Measurements from ENCODE around the gene GAK.
"Not testable (repeated sequence)": the region's sequence is repeated elsewhere in the genome, so short reads cannot be mapped to it uniquely, and the experiment has no call there.

The GAK gene

GRCh38 chr4:952881-953573 lies 20.9 kb upstream of the GAK start:
- no peak for DNase-seq (ENCODE audit: low read depth)

DNA sequence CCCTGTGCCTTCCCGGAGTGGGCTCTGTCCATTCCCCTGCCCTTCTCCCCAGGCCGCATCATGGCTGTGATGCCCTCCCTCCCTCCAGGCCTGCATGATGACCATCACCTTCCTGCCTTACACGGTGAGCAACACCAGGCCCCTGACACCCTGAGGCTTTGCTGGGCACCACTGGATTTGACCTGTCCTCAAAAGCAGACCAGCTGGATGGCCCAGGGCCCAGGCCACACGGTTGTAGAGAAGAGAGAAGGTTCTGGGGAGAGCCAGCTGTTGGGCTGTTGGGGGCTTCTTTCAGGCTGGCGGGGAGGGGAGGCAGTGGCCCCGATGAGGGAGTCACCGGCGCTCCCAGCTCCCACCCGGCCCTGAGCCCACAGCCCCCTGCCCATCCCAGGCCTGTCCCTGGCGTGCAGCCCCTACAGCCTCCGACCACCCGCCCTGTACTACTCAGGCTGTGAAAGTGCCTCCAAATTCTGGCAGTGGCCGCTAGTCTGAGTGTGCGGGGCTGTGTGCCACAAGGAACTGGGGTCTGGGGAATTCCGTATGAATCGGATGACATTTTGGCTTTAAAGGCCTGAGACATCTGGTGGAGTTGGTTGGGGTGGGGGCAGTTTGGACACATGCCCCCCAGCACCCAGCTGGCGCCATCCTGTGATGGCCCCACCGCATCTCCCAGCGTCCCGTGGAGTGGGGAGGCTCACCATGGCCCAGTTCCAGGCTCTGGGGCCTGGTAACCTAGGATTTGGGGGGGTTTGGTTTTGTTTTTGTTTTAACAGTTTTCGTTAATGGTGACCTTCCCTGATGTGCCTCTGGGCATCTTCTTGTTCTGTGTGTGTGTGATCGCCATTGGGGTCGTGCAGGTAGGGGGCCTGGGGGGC lies 19.7 kb upstream of the GAK start:
- no peak for DNase-seq (ENCODE audit: low read depth)

DNA sequence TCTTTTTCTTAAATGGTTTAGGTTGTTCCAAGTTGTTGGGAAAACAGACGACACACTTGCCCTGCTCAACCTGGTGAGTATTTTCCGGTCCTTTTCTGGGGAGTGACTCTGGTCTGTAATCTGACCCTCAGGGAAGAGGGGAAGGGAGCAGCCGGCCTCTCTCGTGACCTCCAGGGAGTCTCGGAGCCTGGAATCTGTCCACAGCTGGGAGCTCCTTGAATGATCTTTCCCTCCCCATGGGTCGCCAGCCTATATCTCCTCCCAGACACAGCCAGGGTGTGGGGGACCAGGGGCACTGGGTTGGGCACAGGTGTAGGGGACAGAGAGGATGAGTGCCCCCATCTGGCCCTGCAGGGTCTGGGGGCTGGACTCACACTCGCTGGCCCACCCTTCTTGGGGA lies 19.1 kb upstream of the GAK start:
- no peak for DNase-seq (ENCODE audit: low read depth)

DNA sequence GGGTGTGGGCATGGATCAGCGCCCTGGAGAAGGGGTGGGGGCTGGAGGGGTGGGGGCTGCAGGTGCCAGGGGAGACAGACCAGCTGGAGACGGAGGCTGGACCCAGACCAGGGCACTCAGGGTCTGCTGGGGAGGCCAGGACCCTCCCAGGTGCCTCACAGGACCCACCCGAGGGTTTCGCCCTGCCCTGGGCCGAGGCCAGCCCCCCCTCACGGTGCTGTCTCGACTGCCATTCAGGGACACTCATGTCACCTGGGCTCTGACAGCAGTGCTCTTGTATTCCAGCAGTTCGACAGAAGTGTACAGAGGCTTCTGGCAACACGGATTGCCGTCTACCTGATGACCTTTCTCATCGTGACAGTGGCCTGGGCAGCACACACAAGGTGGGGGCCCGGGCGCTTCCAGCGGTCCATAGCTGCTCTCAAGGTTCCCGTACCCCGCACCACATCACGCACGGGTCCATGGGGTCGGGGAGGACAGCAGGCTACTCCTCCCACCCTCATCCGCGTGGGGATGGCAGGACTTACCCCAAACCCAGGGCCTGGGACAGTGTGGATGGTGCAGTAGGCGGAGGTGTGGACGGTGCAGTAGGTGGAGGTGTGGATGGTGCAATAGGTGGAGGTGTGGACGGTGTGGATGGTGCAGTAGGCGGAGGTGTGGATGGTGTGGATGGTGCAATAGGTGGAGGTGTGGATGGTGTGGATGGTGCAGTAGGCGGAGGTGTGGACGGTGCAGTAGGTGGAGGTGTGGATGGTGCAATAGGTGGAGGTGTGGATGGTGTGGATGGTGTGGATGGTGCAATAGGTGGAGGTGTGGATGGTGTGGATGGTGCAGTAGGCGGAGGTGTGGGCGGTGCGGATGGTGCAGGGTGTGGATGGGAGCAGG lies 18.3 kb upstream of the GAK start:
- DNase-seq (ENCODE audit: low read depth): no peak

DNA sequence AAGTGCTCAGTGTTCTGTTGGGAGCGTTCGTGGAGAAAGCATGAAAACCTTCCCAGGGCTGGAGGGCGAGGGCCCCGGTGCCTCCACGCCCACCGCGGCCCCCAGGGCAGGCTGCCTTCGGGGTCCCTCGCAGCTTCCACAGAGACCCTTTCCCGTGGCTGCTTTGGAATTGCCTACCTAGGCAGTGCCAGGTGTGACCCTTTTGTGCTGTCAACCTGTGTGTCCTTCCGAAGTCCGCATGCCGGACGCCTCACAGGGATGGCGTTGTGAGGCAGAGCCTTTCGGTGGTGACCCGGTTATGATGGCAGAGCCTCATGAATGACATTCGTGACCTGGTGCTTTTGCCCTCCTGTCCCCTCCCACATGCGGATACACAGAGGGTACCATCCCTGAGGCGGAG lies 17.5 kb upstream of the GAK start:
- DNase-seq (ENCODE audit: low read depth): no peak

DNA sequence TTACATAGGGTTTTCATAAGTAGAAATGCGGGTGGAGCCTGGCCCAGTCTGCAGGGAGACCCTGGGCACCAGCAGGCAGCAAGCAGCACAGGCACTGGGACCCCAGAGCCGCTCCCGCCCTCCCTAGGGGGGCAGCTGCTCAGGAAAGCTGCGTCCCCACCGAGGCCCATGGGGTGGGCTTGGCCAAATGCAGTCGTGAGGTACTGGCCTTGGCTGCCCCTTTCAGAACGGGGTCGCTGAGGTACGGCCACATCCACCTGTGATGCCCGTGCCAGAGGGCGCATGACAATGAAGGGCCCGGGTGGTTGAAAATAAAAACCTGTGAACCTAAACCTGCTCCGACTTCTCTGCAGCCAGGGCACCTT lies 16.8 kb upstream of the GAK start:
- no peak for DNase-seq (ENCODE audit: low read depth)

- DNase-seq (ENCODE audit: low read depth): no peak
Observed at GRCh38 chr4:948101-948935, 16.2 kb upstream of the GAK start.

- no peak for DNase-seq (ENCODE audit: low read depth)
Observed at GRCh38 chr4:947491-947971, 15.4 kb upstream of the GAK start.

DNA sequence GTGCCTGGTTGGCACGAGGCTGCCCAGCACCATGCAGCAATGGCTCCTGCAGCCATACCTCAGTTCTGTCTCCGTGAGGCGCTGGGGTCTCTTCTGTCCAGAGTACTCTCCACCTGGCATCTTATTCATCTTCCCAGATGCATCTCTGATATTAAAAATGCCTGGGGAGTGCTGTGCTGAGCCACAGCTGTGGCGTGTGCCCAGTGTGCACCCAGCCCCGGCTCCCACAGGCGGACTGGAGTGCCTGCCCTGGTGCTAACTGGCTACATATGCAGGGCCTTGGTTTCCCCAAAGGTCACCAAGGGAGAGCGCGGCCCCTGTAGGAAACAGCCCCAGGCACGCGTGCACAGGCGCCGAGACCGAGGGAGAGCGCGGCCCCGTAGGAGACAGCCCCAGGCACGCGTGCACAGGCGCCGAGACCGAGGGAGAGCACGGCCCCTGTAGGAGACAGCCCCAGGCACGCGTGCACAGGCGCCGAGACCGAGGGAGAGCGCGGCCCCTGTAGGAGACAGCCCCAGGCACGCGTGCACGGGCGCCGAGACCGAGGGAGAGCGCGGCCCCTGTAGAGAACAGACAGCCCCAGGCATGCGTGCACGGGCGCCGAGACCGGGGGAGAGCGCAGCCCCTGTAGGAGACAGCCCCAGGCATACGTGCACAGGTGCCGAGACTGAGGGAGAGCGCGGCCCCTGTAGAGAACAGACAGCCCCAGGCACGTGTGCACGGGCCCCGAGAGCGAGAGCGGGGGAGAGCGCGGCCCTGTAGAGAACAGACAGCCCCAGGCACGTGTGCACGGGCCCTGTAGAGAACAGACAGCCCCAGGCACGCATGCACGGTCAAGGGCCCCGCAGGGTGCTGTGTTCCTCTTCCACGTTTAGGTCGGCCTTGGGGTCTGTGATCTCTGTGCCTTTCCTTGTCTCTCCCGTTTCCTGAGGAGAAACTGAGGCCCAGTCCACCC lies 14.7 kb upstream of the GAK start:
- DNase-seq (ENCODE audit: low read depth): no peak

- DNase-seq (ENCODE audit: low read depth): no peak
Observed at GRCh38 chr4:946103-946450, 14.0 kb upstream of the GAK start.

DNA sequence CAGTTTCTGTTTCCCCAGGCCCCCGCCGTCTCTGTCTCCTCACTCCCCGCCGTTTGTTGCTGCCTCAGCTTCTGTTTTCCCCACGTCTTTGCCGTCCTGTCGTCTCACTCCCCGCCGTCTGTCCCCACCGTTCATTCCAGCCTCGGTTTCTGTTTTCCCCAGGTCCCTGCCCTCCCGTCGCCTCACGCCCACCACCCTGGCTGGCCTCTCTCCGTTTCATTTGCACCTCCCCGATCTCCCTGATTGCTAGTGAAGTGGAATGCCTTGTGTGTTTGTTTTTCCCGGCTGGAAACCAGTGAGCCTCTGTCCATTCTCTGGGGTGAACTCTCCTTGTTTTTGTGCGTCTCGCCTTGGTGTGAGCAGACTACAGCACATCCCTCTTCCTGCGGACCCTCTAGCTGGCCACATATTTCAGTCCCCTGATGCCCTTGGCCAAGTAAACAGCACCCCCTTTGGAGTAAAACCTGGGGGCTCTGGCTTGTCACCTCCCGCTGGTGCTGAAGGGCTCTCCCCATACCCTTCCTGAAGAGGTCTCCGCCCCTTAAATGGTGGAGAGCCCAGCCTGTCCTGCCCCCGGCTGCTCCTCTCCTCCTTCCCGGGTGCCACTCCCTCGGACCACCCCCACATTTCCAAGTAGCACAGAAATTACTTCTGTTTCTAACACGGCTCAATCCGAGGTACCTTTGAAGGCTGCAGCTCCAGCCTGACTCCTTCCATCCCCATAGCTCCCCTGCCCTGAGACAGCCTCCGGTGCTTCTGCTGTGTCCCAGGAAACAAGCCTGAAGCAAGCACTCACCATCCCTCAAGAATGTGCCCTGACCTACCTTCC lies 13.4 kb upstream of the GAK start:
- no peak for DNase-seq (ENCODE audit: low read depth)

DNA sequence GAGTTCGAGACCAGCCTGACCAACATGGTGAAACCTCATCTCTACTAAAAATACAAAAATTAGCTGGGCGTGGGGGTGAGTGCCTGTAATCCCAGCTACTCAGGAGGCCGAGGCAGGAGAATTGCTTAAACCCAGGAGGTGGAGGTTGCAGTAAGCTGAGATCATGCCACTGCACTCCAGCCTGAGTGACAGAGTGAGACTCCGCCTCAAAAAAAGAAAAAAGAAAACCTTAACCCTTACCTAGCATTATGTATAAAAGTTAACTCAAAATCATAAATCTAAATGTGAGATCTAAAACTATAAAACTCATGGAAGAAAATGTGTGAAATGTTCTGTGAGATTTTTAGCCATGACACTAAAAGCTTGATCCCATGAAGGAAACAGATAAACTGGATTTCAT lies 7.4 kb upstream of the GAK start:
- DNase-seq (ENCODE audit: low read depth): not testable (repeated sequence)

DNA sequence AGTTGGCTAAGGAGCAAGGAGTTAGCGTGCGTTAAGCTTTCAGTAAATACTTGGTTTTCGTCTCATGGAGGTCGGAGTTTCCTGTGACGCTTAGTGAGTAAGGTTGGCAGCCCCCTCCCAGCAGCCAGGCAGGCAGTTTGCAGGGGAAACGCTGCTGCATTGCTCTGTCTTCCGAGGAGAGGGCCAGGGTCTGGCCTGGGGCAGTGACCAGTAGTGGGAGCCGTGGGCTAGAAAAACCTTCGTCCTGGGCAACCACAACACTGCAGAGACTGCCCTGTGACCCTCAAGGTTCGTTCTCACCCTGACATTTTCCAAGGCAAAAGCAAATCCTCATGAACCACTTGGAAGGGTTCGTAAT lies 576 bp upstream of the GAK start:
- no peak for DNase-seq (ENCODE audit: low read depth)

DNA sequence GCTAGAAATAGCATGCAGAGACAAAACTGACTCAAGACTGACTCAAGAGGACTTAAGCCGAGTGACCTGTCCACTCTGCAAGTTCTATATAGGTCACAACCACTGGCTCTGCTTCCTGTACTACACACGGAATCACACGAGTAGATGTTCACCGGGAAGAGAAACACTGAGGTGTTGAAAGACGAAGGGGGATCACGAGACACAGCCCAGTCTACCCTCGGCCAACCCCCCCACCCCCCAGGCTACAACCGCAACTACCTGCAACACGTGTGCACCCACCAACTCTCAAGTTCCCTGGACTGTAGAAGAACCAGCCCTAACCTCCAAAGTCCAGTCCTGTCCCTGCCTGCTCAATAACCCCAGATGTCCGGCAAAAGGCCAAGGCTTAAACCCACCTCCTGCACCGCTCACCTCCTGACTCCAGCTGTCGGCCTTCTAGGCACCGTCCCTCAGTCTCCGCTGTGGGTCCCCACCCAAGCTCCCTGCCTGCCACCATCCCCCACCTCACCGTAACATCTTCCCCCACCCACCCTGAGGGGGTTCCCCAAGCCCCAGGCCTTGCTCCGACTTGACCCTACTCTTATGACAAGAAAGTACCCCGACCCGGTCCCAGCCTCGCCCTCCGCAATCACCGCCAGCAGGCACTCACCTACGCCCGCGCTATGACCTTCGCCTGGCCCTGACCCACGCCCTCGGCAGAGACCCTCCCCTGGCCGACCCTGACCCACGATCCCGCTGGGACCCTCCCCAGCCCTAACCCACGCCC lies 739 bp downstream of the GAK start:
- no peak for DNase-seq (ENCODE audit: low read depth)

GRCh38 chr4:930827-931193 lies 1.3 kb downstream of the GAK start:
- DNase-seq (ENCODE audit: low read depth): no peak

GRCh38 chr4:930028-930551 lies 2.0 kb downstream of the GAK start:
- no peak for DNase-seq (ENCODE audit: low read depth)

DNA sequence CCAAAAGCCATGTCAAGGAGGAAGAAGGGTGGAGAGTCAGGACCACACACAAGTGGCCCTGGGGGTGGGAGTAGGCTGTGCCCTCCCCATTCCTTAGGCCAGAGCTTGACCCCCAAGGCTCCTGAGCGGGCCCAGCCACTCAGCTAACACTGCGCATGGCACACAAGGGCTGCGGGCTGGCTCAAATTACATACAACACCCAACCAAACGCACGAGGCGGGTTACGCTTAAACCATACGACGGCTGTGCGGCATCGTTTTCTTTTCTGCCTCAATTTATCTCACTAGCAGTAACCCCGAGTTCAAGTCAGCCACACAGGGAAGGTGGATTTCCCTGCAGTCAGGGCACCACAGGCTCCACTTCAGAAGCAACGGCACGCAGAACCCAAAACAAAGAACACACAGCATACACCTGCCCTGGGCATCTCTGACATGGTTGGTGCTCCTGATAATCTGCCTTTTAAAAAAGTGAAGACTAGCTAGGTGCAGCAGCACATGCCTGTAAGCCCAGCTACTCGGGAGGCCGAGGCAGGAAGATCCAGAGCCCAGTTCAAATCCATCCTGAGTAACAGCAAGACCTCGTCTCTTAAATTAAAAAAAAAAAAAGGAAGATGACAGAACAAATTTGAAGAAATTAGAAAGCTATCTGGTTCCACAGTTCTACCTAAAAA lies 2.9 kb downstream of the GAK start:
- no peak for DNase-seq (ENCODE audit: low read depth)

- DNase-seq (ENCODE audit: low read depth): not testable (repeated sequence)
Observed at GRCh38 chr4:927566-927965, 4.5 kb downstream of the GAK start.
